Neural cell (in vitro differentiated cells): Measurements from ENCODE around the gene TMEM121B. TPM values are rescaled to one million over a fixed set of nuclear protein-coding genes. Genes with fewer than 3 reads are reported as not detected.

Source experiments
- H2AFZ ChIP-seq: fragments of 200-600, 300-800 bp; sonication (generic), shearing (Covaris generic); 2 replicates; pipeline ENCODE4 v1.6.0; 2014; ENCODE audit warnings: low read depth, mild to moderate bottlenecking, antibody characterized with exemption, low read length, moderate library complexity
- H3F3A ChIP-seq: fragments of 200-600 bp; shearing (Covaris generic); 2 replicates; pipeline ENCODE4 v1.6.1; 2016; ENCODE audit warnings: mild to moderate bottlenecking, moderate library complexity, mixed read lengths, antibody characterized with exemption, low read length; ENCODE audit not compliant: insufficient read depth, poor library complexity, severe bottlenecking
- H3K27ac ChIP-seq: fragments of 200-600, 300-800 bp; sonication (generic), shearing (Covaris generic); 2 replicates; pipeline ENCODE4 v1.5.1; 2014; ENCODE audit warnings: mild to moderate bottlenecking, low read length, moderate library complexity
- H3K27me3 ChIP-seq: fragments of 300-800, 200-600 bp; sonication (generic), shearing (Covaris generic); 2 replicates; pipeline ENCODE4 v1.6.0; 2014; ENCODE audit warnings: mild to moderate bottlenecking, low read depth, low read length, moderate library complexity; ENCODE audit not compliant: insufficient read depth
- H3K36me3 ChIP-seq: fragments of 300-800, 200-600 bp; sonication (generic), shearing (Covaris generic); 2 replicates; pipeline ENCODE4 v1.5.1; 2014; ENCODE audit warnings: mild to moderate bottlenecking, antibody characterized with exemption, low read length, moderate library complexity; ENCODE audit not compliant: insufficient read depth
- H3K4me2 ChIP-seq: fragments of 300-800, 200-600 bp; sonication (generic), shearing (Covaris generic); 2 replicates; pipeline ENCODE4 v1.6.0; 2014; ENCODE audit warnings: mild to moderate bottlenecking, low read length
- H3K4me3 ChIP-seq: fragments of 300-800, 200-600 bp; sonication (generic), shearing (Covaris generic); 2 replicates; pipeline ENCODE4 v1.5.1; 2014; ENCODE audit warnings: mild to moderate bottlenecking, low read length, moderate library complexity
- H3K79me2 ChIP-seq: fragments of 200-600 bp; shearing (Covaris generic); replicated peaks from 2 replicates; pipeline ENCODE4 v1.6.0; 2014; ENCODE audit warnings: mild to moderate bottlenecking, low read length, moderate library complexity; ENCODE audit not compliant: insufficient read depth
- H3K9ac ChIP-seq: fragments of 300-800, 200-600 bp; sonication (generic), shearing (Covaris generic); 2 replicates; pipeline ENCODE4 v1.6.1; 2016; ENCODE audit warnings: mild to moderate bottlenecking, low read length, mixed read lengths
- H3K9me2 ChIP-seq: fragments of 200-600 bp; shearing (Covaris generic); 2 replicates; pipeline ENCODE4 v1.6.1; 2016; ENCODE audit warnings: mild to moderate bottlenecking, low read length, mixed read lengths; ENCODE audit not compliant: insufficient read depth
- H3K9me3 ChIP-seq: fragments of 200-600, 300-800 bp; sonication (generic), shearing (Covaris generic); 2 replicates; pipeline ENCODE4 v1.6.1; 2016; ENCODE audit warnings: mild to moderate bottlenecking, mixed run types, low read length, moderate library complexity, mixed read lengths
- H4K20me1 ChIP-seq: fragments of 200-600 bp; shearing (Covaris generic); 2 replicates; pipeline ENCODE4 v1.6.1; 2016; ENCODE audit warnings: mild to moderate bottlenecking, mixed run types; ENCODE audit not compliant: insufficient read depth
- CTCF ChIP-seq: fragments of 450-650 bp; IDR thresholded peaks from 2 replicates; pipeline ENCODE4 v1.5.1; 2014; ENCODE audit warnings: antibody characterized with exemption, mild to moderate bottlenecking, moderate library complexity; ENCODE audit not compliant: poor library complexity, severe bottlenecking
- EP300 ChIP-seq: fragments of 450-650 bp; conservative IDR thresholded peaks from 2 replicates; pipeline ENCODE4 v1.6.1; 2014; ENCODE audit warnings: antibody characterized with exemption, mild to moderate bottlenecking, moderate library complexity; ENCODE audit not compliant: poor library complexity, severe bottlenecking
- EZH2 ChIP-seq: fragments of 200-600, 300-800 bp; shearing (Covaris generic), sonication (generic); IDR thresholded peaks from 2 replicates; pipeline ENCODE4 v1.6.1; 2014; ENCODE audit warnings: antibody characterized with exemption, low read length, borderline replicate concordance, mild to moderate bottlenecking; ENCODE audit not compliant: insufficient read depth, poor library complexity, severe bottlenecking
- MXI1 ChIP-seq: fragments of 450-650 bp; conservative IDR thresholded peaks from 2 replicates; pipeline ENCODE4 v1.6.1; 2014; ENCODE audit warnings: antibody characterized with exemption, mild to moderate bottlenecking; ENCODE audit not compliant: poor library complexity, severe bottlenecking
- POLR2AphosphoS5 ChIP-seq: IDR thresholded peaks from 2 replicates; pipeline ENCODE4 v1.6.1; 2012
- RAD21 ChIP-seq: fragments of 450-650 bp; conservative IDR thresholded peaks from 2 replicates; pipeline ENCODE4 v1.6.1; 2014; ENCODE audit warnings: antibody characterized with exemption, mild to moderate bottlenecking, moderate library complexity
- REST ChIP-seq: IDR thresholded peaks from 2 replicates; pipeline ENCODE4 v1.6.1; 2012; ENCODE audit warnings: borderline replicate concordance
- SMC3 ChIP-seq: fragments of 450-650 bp; conservative IDR thresholded peaks from 2 replicates; pipeline ENCODE4 v1.6.1; 2014; ENCODE audit warnings: antibody characterized with exemption, mild to moderate bottlenecking, moderate library complexity; ENCODE audit not compliant: poor library complexity
- TAF1 ChIP-seq: IDR thresholded peaks from 2 replicates; pipeline ENCODE4 v1.6.1; 2012; ENCODE audit warnings: low read depth
- polyA plus RNA-seq: library from polyadenylated mRNA; depleted of rRNA; stranded (reverse); fragments of >200 nt; gene quantifications from 2 replicates; pipeline ENCODE4 v1.2.3, GENCODE V29; 2014

Gene TMEM121B
- polyA plus RNA-seq, 1 donor from 2014 or later = 15.8 TPM

- Histone ChIP-seq H3F3A (no peaks in the 10 kb centered on the region), H3K27ac (no peak overlapping the region), H2AFZ (no peak overlapping the region), H3K4me2 (no peak overlapping the region), H3K9ac (no peak overlapping the region), H3K36me3 (no peaks in the 10 kb centered on the region), H3K9me2 (no peaks in the 10 kb centered on the region), H3K79me2 (no peaks in the 10 kb centered on the region), H3K27me3 (no peaks in the 10 kb centered on the region), H3K9me3 (no peaks in the 10 kb centered on the region), H4K20me1 (no peaks in the 10 kb centered on the region), H3K4me3 (no peak overlapping the region)
- TF ChIP-seq RAD21 (no peak), EP300 (no peak), POLR2AphosphoS5 (no peak), MXI1 (no peak), SMC3 (no peak), EZH2 (no peak), TAF1 (no peak), REST (no peak), CTCF (no peak)
Measured at GRCh38 chr22:17112491-17113042, 8.6 kb downstream of the TMEM121B start.

GRCh38 chr22:17110791-17111550 lies 10.2 kb downstream of the TMEM121B start:
- no peaks in the 10 kb centered on the region for H3K27me3 ChIP-seq
- no peak overlapping the region for H3K27ac ChIP-seq
- H3K4me2 ChIP-seq = no peak overlapping the region
- H3K79me2 ChIP-seq = no peaks in the 10 kb centered on the region
- no peaks in the 10 kb centered on the region for H3K36me3 ChIP-seq
- no peak overlapping the region for H2AFZ ChIP-seq
- no peaks in the 10 kb centered on the region for H3K9me3 ChIP-seq
- no peaks in the 10 kb centered on the region for H3F3A ChIP-seq
- no peak for TF ChIP-seq RAD21
- TF ChIP-seq EP300 = no peak
- TF ChIP-seq EZH2 = no peak
- no peak for TF ChIP-seq CTCF
- TF ChIP-seq POLR2AphosphoS5 = no peak
- no peak for TF ChIP-seq REST
- no peak for TF ChIP-seq SMC3
- no peak for TF ChIP-seq MXI1
- TF ChIP-seq TAF1 = no peak
- H4K20me1 ChIP-seq = no peaks in the 10 kb centered on the region
- H3K4me3 ChIP-seq = no peak overlapping the region
- H3K9me2 ChIP-seq = no peaks in the 10 kb centered on the region
- H3K9ac ChIP-seq = no peak overlapping the region
